ENCODE measurements around the gene EEFSEC.

EEFSEC gene

DNA sequence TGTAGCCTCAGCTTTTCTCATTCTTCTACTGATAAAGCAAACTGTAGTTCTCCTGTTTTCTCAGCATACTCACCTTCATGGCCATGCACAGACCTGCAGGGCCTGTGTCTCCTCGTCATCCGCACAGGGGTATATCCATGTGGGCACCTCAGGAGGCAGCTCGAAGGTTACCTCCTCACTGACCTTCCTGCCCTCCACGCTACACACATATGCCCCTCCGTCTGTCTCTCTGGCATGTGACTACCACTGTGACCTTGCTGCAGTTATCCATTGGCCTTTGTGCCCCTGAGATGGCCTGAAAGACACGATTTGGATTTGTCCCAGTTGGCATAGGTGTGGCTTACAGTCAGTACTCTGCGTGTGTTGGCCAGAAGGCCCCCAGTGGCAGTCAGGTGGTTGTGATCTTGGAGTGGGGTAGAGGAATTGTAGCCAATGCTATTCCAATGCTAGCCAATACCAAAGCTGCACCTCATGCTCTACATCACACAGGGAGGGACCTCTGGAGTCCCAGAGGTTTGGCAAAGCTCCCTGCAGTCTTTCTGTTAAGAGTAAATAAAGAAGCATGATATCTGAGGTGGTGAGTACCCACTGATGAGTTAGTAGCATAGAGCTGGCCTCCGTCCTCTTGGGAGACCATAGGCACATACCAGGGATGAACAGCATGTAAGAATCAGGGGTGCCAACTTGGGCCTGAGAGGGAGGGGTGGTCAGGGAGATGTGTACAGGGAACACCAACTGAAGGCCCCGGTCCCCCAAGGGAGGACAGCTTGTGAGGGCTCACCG, 143.4 kb downstream of the EEFSEC start:
- no peak for DNase-seq

DNA sequence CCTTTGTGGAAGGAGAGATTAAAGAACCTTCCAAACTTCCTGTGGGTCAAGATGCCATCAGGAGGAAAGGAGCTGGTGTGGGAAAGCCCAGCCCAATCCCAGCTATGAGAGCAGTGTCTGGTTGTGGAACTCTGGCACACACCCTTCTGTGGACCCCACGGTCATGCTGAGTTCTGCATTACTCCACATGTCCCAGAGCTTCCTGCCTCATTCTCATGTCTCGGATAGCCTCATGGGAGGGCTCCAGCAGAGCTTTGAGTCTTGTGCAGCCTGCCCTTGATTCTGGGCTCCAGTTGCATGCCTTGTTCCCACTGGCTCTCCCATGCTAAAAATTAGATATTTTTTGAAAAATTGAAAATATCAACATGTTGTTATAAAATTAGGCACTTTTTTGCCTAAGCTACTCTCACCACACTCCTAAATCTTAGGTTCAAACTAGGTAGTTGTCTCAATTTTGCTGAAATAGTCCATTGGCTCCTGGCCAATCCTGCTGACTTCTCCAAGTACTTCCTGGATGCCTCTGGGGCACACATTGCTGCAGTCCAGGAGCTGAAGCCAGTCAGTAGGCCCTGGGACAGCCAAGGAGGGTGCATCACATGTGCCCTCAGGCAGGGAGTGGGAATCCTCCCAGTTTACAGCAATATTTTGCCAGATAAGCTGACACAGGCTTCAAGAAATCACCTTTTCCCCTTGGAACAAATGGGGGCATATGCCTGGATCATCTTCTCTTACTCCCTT, 144.3 kb downstream of the EEFSEC start:
- no peak for DNase-seq

DNA sequence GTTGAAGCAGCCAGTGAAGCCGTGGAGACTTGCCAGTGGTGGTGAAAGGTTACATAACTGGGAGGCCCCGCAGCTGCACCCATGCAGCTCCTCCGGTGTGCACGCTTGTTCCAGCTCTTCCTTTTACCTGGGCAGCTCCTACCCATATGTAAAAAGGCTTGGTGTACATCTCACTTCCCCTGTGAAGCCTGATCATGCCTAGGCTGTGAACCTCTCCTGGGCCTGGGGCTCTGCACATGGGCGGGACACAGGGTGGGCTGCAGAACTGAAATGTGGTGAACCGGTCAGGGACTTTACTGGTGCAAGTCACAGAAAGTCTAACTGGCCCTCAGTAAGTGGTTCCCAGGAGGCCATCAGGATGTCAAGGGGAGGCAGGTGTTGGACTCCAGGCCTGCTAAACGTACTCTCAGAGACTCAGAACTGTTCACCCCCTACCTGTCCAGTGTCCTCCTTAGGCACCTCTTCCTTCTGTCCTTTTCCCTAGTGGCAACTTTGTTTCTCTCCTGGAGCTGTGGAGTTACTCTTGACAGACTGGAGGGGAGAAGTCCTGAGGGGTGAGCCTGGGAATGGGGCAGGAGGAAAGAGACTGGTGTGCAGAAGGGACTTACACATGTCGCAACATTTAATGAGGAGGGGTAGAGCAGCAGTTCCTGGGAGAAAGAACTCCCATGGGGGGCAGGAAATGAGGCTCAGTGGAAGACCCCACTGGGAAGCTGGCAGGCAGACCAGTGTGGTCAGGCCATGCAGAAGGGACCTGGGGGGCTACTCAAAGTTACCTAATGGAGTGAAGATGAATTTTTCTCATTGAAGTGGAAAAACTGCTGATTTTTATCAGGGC, 148.1 kb downstream of the EEFSEC start:
- no peak for DNase-seq

- DNase-seq, result no peak
Measured at GRCh38 chr3:128306481-128306880, 153.2 kb downstream of the EEFSEC start.

- DNase-seq, result peak; percentile 3
Measured at GRCh38 chr3:128307029-128307633, 153.8 kb downstream of the EEFSEC start.

- no peak for DNase-seq
Measured at GRCh38 chr3:128307781-128308469, 154.6 kb downstream of the EEFSEC start.

GRCh38 chr3:128309026-128309425, 155.7 kb downstream of the EEFSEC start:
- no peak for DNase-seq

GRCh38 chr3:128310286-128311058, 157.2 kb downstream of the EEFSEC start:
- DNase-seq, result no peak

- DNase-seq, result no peak
Measured at GRCh38 chr3:128311441-128311844, 158.2 kb downstream of the EEFSEC start.

DNA sequence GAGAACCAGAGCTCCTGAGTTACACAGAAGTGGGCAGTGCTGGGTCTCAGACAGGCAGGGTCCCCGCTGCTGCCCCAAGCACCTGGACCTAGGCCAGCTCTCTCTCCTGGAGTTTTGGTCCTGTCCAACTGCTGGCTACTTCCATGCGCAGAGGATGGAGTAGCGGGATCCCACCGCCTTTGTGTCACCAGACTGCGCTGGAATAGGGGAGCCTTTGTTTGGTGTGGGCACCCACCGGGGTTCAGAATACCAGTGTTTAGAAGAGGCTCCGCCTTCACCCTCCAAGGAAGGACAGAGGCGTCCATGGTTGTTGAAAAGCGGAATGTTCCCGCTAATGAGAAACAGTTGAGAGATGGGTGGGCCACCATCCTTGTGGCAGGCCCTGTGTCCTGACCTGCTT, 159.0 kb downstream of the EEFSEC start:
- no peak for DNase-seq

DNA sequence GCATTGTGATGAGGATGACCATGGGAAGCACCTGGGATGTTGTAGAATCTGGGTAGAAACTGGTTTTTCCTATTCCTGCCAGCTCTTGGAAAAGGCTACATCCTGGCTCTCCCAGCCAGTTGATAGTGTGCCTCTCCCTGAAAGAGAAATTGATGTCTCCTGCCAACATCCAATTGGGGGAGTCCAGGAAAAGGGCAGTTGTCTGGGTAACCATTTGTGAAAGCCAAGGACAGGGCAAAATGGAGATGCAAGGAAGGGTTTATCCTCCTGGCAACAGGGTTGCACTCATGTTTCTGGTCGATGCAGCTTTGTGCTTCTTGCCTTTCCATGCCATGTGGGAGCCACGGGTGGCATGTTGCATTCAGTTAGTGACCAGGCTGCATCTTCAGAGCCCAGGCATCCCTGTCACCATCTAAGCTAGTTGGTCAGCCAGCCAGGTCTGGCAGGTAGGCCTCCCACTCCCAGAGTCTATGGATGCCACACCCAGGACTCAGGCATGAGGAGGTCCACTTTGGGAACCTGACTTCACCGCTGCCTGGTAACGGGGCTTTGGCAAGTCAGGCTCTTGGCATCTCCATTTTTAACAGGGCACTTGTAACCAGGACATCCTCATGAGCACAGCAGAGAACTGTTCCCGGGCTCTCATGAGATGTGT, 159.9 kb downstream of the EEFSEC start:
- no peak for DNase-seq

DNA sequence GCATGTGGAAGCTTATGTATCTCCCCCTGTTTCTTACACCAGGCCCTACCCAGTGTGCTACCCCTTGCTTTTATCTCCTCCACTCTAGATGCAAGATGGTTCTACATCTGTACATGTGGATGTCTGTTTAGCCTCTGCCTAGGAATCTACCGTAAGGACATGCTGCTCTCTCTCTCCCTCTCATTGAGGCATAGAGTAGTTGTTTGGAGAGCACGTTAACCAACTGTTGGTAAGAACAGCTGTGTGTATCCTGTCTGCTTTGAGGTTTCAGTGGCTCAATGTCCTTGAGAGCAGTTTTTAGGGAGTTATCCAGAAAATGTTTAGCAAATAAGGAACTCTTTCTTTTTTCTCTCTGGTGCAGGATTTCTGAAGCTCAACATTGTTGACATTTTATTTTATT, 160.7 kb downstream of the EEFSEC start:
- no peak for DNase-seq

DNA sequence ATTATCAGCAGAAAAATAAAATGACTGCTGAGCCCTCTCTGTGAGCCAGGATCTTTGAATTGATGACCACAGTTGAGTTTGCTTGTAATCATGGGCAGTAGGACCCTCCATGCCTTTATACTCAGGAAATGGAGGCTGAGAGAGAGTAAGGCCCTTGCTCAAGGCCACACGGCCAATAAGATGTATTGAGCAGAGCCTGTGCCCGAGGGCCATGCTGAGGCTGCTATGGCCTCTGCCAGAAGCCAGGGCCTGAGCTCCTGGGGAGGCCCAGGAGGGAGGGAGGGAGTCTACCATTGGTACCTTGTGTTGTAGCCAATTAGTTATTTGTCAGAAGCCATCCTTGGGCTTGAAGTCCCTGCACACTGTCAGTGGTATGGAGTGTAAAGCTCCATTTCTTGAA, 162.0 kb downstream of the EEFSEC start:
- DNase-seq, result no peak

DNA sequence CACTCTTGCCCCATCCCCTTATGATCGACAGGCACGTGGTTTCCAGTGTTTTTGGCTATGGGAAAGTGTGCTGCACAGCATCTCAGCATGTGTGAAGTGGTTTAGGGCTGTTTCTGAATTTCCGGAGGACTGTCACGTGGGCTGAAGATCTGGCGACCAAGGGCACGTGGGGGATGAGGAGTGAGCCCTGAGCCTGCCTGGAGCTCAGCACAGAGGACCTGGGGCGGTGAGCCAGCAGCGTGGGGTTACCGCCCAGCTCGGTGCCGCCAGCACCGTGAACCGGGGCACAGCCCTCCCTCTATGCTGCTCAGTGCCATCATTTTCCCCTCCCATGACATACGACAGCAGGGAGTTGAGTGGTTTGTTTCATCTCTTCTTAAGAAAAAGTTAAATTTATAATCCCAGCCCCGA, 163.2 kb downstream of the EEFSEC start:
- no peak for DNase-seq

- no peak for DNase-seq
Measured at GRCh38 chr3:128317101-128317697, 163.9 kb downstream of the EEFSEC start.

DNA sequence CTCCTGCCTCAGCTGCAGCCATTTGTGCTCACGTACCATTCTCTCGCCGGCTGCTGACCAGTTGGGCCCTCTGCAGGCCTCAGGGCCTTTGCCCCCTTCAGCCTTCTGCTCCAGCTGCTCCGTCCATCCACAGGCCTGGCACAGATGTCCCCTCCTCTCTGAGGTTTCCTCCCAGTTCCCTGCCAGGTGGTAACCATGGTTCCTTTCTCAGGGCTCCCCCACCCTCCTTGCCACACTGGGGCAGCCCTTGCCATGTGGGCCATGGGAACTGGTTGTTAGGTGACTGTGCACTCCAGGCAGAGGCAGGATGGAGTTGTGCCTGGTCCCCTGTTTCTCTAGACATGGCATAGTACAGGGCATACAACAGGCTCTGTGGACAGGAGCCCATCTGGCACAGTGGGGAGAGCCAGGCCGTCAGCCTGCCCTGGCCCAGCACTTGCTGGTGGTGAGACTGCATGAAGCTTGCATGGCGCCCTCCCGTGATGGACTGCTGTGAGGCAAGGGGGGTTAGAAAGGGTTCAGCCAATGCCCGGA, 164.5 kb downstream of the EEFSEC start:
- DNase-seq, result no peak

- DNase-seq, result no peak
Measured at GRCh38 chr3:128318275-128318941, 165.1 kb downstream of the EEFSEC start.

GRCh38 chr3:128319107-128319506, 165.8 kb downstream of the EEFSEC start:
- DNase-seq, result no peak

GRCh38 chr3:128319741-128320141, 166.5 kb downstream of the EEFSEC start:
- no peak for DNase-seq

Measured in OCI-M1 (cell line).